ENCODE data around the gene MNAT1. TPM values are rescaled to one million over a fixed set of nuclear protein-coding genes. Genes with fewer than 3 reads are reported as not detected.

Gene MNAT1
- total RNA-seq, 1 donor from 2014 or later = 32.7 TPM

DNA sequence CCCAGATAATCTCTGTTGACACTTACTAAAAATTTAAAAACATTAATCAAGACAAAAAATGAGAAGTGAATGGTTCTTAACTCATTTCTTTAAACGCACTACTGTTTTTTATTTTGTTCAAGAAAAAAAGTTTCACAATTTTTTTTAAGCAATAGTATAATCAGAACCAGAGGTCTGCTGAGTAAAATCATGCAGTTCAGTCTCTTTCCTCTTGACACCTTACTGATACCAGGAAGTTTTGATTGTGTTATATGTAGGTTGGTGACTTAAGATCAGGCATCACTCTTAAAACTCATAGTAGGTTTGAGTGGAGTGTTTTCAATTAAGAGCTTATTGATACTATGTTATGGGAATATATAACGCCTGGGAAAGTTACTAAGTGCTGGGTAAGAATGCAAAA, 125.0 kb downstream of the MNAT1 start:
- no peak overlapping the region for H3K4me3 Mint-ChIP-seq
- peaks cover 21% of the 10 kb centered on the region for H3K4me1 Mint-ChIP-seq (ENCODE audit: unreplicated experiment)
- TF ChIP-seq, protein P1, sequence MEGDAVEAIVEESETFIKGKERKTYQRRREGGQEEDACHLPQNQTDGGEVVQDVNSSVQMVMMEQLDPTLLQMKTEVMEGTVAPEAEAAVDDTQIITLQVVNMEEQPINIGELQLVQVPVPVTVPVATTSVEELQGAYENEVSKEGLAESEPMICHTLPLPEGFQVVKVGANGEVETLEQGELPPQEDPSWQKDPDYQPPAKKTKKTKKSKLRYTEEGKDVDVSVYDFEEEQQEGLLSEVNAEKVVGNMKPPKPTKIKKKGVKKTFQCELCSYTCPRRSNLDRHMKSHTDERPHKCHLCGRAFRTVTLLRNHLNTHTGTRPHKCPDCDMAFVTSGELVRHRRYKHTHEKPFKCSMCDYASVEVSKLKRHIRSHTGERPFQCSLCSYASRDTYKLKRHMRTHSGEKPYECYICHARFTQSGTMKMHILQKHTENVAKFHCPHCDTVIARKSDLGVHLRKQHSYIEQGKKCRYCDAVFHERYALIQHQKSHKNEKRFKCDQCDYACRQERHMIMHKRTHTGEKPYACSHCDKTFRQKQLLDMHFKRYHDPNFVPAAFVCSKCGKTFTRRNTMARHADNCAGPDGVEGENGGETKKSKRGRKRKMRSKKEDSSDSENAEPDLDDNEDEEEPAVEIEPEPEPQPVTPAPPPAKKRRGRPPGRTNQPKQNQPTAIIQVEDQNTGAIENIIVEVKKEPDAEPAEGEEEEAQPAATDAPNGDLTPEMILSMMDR (conservative IDR thresholded peaks at IDR 0.05) = no peak

DNA sequence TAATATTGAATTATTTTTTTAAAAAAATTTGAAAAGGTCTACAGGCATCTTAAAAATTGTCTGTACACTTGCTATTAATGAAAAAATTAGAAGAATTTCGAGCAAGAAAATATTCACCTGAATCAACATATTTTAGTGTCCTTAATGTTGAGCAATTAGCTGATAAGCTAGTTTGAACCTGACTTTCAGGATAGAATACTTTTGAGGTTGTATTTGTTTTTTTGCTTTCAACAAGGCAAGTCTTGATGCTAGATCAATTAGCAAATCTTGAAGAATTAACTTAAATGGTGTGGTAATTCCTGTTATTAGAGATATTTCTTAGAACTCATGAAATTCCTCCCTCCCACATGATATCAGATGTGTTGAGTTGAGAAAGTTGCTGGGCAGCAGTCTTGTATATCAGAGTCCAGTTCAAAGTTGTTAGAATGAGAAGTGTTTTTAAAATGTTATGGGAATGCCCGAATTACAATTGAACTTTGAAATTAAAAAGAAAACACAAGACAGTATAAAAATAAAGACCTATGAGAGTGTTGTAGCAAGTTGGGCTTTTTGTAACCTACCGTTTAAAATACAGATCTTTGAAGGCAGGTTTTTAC, 127.1 kb downstream of the MNAT1 start:
- Mint-ChIP-seq H3K27ac (peak overlapping the region; percentile 89), H3K9me3 (peaks cover 5% of the 10 kb centered on the region), H3K4me1 (ENCODE audit: unreplicated experiment) (peaks cover 23% of the 10 kb centered on the region), H3K36me3 (peaks cover 20% of the 10 kb centered on the region), H3K4me3 (peak overlapping the region; percentile 55), H3K27me3 (no peaks in the 10 kb centered on the region)
- TF ChIP-seq, protein P1 (conservative IDR thresholded peaks at IDR 0.05) = no peak
- DNase-seq (ENCODE audit: extremely low spot score, unreplicated experiment) = no peak

More for the DNA sequence above, 125.0 kb downstream of the MNAT1 start:
- DNase-seq (ENCODE audit: extremely low spot score, unreplicated experiment) = no peak
- peaks cover 28% of the 10 kb centered on the region for H3K36me3 Mint-ChIP-seq
- H3K27me3 Mint-ChIP-seq = no peaks in the 10 kb centered on the region
- H3K27ac Mint-ChIP-seq = no peak overlapping the region
- peaks cover 10% of the 10 kb centered on the region for H3K9me3 Mint-ChIP-seq

DNA sequence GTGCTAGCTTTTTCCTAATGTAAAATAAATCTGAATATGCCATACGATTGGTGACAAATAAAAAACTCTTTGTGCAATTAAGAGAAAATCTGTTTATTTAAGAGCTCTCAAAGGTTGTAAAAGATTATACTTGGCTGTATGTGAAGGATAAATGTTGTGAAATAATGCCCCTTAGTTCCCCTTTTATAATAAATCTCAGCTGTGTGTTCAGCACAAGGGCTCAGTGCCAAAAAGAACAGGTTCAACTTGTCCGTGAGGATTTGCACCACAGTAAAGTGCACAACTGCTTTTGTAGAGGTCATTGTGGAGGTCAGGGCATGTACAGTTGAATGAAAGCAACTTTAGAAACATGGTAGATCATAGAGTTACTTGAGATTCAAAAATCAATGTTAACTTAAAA, 127.7 kb downstream of the MNAT1 start:
- DNase-seq (ENCODE audit: extremely low spot score, unreplicated experiment) = no peak
- peaks cover under 1% of the 10 kb centered on the region for H3K9me3 Mint-ChIP-seq
- H3K27ac Mint-ChIP-seq = peak overlapping the region; percentile 68
- H3K36me3 Mint-ChIP-seq = peaks cover 16% of the 10 kb centered on the region
- peak overlapping the region; percentile 80 for H3K4me3 Mint-ChIP-seq
- no peaks in the 10 kb centered on the region for H3K27me3 Mint-ChIP-seq
- H3K4me1 Mint-ChIP-seq (ENCODE audit: unreplicated experiment) = peaks cover 28% of the 10 kb centered on the region
- TF ChIP-seq, protein P1 (conservative IDR thresholded peaks at IDR 0.05) = no peak

DNA sequence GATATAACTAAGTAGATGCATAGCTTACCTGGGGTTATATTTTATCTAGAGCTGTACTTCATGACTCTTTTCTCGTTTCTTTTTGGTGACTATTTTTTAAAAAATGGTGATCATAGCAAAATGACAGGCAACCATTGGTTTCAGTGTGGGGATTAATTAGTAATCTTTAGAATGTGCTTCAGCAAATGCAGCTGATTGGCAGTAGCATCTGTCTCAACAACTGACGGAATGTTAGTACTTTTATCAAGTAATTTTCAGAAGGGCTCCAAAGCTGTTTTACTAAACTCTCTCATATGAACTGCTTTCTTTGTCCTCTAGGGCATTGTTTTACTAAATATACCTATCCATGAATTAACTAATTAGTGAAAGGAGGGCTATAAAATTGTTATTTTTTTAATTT, 128.7 kb downstream of the MNAT1 start:
- no peaks in the 10 kb centered on the region for H3K9me3 Mint-ChIP-seq
- H3K4me3 Mint-ChIP-seq = peak overlapping the region; percentile 63
- no peaks in the 10 kb centered on the region for H3K27me3 Mint-ChIP-seq
- TF ChIP-seq, protein P1 (conservative IDR thresholded peaks at IDR 0.05) = no peak
- peaks cover 9% of the 10 kb centered on the region for H3K36me3 Mint-ChIP-seq
- peak overlapping the region; percentile 68 for H3K27ac Mint-ChIP-seq
- DNase-seq (ENCODE audit: extremely low spot score, unreplicated experiment) = no peak
- peaks cover 36% of the 10 kb centered on the region for H3K4me1 Mint-ChIP-seq (ENCODE audit: unreplicated experiment)

DNA sequence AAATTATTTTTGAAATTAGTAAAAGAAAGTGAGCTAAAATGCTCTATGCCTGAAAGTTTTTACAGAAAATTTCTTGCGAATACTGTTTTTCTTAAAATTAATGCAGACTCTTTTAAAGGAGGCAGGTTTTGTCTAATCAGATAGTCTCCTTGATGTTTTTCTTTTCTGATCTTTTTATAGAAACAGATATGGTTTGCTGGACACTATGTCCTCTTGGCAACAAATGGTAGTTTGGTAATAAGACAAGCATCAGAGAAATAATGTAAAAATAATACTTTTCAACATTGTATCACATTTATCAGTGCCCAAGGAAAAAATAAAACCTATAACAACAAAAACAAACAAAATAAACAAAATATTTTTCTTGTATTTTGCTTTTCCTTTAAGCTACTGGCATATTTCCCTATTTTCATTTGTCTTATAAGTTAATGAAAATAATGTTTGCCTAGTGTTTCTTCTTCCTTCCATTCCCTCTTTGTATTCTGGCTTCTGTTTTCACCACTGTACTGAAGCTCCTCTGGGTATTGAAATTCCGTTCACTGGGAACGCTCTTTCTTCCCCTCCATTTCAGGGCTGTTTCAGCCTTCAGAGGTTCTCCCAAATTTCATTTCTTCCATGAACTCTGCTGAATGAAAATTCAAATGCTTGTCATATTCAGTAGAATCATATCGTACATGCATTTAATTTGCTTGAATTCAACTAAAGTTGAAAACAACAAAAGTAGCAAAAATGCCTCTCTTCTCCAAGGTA, 131.0 kb downstream of the MNAT1 start:
- Mint-ChIP-seq H3K4me1 (ENCODE audit: unreplicated experiment) (peaks cover 28% of the 10 kb centered on the region), H3K27ac (no peak overlapping the region), H3K4me3 (no peak overlapping the region), H3K36me3 (peaks cover 5% of the 10 kb centered on the region), H3K27me3 (no peaks in the 10 kb centered on the region), H3K9me3 (no peaks in the 10 kb centered on the region)
- TF ChIP-seq, protein P1 (conservative IDR thresholded peaks at IDR 0.05) = no peak
- no peak for DNase-seq (ENCODE audit: extremely low spot score, unreplicated experiment)

All from type B pancreatic cell (in vitro differentiated cells).